ENCODE measurements around the gene HEXD.

Gene HEXD

DNA sequence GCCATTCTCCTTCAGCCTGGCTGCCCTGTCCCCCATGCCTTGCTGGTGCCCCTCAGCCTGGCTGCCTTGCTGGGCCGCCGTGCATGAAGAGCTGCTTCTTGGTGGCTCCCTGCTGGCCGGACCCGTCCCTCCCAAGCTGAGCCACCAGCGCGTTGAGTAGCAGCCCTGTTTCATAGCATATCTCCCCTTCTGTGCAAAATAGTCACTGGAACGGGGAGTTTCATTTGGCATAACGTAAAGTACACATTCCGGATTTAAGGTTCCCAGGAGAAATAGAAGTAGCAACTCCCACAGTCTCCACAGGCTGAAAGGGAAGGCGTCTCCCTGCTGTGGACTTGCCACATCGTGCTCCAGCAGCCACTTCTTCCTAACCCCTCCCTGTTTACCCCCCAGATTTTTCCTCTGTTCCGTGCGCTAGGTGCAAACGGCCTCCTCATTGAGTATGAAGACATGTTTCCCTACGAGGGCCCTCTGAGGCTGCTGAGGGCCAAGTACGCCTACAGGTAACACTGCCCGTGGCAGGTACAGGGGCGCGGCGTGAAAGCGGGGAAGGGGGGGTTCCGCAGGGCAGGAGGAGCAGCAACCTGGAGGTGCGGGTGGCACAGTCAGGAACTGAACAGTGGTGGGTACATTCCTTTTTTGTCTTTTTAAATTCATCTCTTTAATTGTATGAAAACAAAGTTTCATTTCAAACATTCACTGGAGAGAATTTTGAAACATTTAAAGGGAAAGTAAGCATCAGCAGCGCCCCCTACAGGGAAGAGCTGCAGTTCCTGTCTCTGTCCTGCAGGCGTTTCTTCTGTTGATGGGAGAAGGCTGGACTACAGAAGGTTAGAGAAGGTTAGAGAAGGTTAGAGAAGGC lies 6.1 kb downstream of the HEXD start:
- TF ChIP-seq TAF1 (IDR thresholded peaks at IDR 0.05; ENCODE audit: borderline replicate concordance, insufficient read depth, low read length) (no peak), POLR2AphosphoS5 (IDR thresholded peaks at IDR 0.05; ENCODE audit: low read depth, low read length) (no peak), FOXP2 (optimal IDR thresholded peaks at IDR 0.05; ENCODE audit: borderline replicate concordance, extremely low read depth, extremely low read length, insufficient read depth) (no peak), SIN3A (IDR thresholded peaks at IDR 0.05; ENCODE audit: borderline replicate concordance, insufficient read depth, low read length) (no peak)
- TF ChIP-seq, protein P1, sequence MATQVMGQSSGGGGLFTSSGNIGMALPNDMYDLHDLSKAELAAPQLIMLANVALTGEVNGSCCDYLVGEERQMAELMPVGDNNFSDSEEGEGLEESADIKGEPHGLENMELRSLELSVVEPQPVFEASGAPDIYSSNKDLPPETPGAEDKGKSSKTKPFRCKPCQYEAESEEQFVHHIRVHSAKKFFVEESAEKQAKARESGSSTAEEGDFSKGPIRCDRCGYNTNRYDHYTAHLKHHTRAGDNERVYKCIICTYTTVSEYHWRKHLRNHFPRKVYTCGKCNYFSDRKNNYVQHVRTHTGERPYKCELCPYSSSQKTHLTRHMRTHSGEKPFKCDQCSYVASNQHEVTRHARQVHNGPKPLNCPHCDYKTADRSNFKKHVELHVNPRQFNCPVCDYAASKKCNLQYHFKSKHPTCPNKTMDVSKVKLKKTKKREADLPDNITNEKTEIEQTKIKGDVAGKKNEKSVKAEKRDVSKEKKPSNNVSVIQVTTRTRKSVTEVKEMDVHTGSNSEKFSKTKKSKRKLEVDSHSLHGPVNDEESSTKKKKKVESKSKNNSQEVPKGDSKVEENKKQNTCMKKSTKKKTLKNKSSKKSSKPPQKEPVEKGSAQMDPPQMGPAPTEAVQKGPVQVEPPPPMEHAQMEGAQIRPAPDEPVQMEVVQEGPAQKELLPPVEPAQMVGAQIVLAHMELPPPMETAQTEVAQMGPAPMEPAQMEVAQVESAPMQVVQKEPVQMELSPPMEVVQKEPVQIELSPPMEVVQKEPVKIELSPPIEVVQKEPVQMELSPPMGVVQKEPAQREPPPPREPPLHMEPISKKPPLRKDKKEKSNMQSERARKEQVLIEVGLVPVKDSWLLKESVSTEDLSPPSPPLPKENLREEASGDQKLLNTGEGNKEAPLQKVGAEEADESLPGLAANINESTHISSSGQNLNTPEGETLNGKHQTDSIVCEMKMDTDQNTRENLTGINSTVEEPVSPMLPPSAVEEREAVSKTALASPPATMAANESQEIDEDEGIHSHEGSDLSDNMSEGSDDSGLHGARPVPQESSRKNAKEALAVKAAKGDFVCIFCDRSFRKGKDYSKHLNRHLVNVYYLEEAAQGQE (IDR thresholded peaks at IDR 0.05; ENCODE audit: insufficient read depth in 1 of 2, low read depth in 2 of 2, low read length in 2 of 2): 0 out of 4 replicates have a peak, but pooled peaks of 1 of the 2 experiments have one; percentile 17

DNA sequence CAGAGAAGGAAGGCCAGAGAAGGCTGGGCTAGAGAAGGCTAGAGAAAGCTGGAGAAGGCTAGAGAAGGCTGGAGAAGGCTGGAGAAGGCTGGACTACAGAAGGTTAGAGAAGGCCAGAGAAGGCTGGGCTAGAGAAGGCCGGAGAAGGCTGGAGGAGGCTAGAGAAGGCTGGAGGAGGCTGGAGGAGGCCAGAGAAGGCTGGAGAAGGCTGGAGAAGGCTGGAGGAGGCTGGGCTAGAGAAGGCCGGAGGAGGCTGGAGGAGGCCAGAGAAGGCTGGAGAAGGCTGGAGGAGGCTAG lies 6.7 kb downstream of the HEXD start:
- TF ChIP-seq SIN3A (IDR thresholded peaks at IDR 0.05; ENCODE audit: borderline replicate concordance, insufficient read depth, low read length) (no peak), POLR2AphosphoS5 (IDR thresholded peaks at IDR 0.05; ENCODE audit: low read depth, low read length) (no peak), TAF1 (IDR thresholded peaks at IDR 0.05; ENCODE audit: borderline replicate concordance, insufficient read depth, low read length) (no peak), FOXP2 (optimal IDR thresholded peaks at IDR 0.05; ENCODE audit: borderline replicate concordance, extremely low read depth, extremely low read length, insufficient read depth) (no peak)
- TF ChIP-seq, protein P1 (IDR thresholded peaks at IDR 0.05; ENCODE audit: insufficient read depth in 1 of 2, low read depth in 2 of 2, low read length in 2 of 2): no peak

DNA sequence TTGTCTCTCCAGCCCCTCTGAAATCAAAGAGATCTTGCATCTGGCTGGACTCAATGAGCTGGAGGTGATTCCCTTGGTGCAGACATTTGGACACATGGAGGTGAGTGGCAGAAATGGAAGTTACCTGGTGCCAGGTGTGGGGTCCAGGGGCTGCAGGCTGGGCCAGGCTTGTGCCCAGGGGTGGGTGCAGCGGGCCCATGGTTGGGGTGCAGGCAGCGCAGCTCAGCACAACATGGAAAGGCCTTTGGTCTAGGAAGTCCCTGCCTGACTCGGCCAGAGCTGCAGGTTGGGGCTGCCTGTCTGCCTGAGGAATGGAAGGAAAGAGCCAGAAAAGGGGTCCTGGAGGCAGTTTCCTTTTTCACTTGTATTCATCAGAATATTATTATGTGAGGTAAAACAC lies 10.4 kb downstream of the HEXD start:
- TF ChIP-seq FOXP2 (optimal IDR thresholded peaks at IDR 0.05; ENCODE audit: borderline replicate concordance, extremely low read depth, extremely low read length, insufficient read depth) (no peak), TAF1 (IDR thresholded peaks at IDR 0.05; ENCODE audit: borderline replicate concordance, insufficient read depth, low read length) (no peak)
- TF ChIP-seq, protein P1 (IDR thresholded peaks at IDR 0.05; ENCODE audit: insufficient read depth in 1 of 2, low read depth in 2 of 2, low read length in 2 of 2): no peak

DNA sequence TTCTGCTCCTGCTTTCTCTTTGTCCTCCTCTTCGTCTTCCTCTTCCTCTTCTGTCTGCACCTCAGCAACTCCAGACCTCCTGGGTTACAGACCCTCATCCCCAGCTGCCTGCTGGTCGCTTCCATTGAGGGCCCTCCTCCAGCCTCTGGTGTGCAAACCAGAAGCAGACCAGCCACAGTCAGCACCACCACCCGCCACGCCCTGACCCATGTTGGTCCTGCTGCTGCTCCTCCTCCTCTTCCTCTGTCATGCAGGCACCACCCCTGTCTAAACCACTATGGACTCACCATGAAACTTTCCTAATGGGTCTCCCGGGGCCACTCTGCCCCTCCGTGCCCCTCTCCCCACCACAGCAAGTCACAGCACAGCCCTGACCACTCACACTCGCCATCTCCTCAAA lies 11.7 kb downstream of the HEXD start:
- TF ChIP-seq FOXP2 (optimal IDR thresholded peaks at IDR 0.05; ENCODE audit: borderline replicate concordance, extremely low read depth, extremely low read length, insufficient read depth) (no peak), SIN3A (IDR thresholded peaks at IDR 0.05; ENCODE audit: borderline replicate concordance, insufficient read depth, low read length) (no peak), POLR2AphosphoS5 (IDR thresholded peaks at IDR 0.05; ENCODE audit: low read depth, low read length) (no peak), TAF1 (IDR thresholded peaks at IDR 0.05; ENCODE audit: borderline replicate concordance, insufficient read depth, low read length) (no peak)
- TF ChIP-seq, protein P1 (IDR thresholded peaks at IDR 0.05; ENCODE audit: insufficient read depth in 1 of 2, low read depth in 2 of 2, low read length in 2 of 2): no peak
